ENCODE results near the gene MARK3.

Gene MARK3

GRCh38 chr14:103442288-103442687 lies 57.1 kb downstream of the MARK3 start:
- no peak for DNase-seq

GRCh38 chr14:103443111-103443510 lies 57.9 kb downstream of the MARK3 start:
- DNase-seq, result no peak

GRCh38 chr14:103444837-103445524 lies 59.8 kb downstream of the MARK3 start:
- DNase-seq, result no peak

GRCh38 chr14:103445806-103446205 lies 60.6 kb downstream of the MARK3 start:
- no peak for DNase-seq

GRCh38 chr14:103448097-103448496 lies 62.9 kb downstream of the MARK3 start:
- no peak for DNase-seq

- DNase-seq, result no peak
Measured at GRCh38 chr14:103449634-103450161, 64.5 kb downstream of the MARK3 start.

- no peak for DNase-seq
Measured at GRCh38 chr14:103450416-103450815, 65.2 kb downstream of the MARK3 start.

- DNase-seq, result no peak
Measured at GRCh38 chr14:103451401-103451800, 66.2 kb downstream of the MARK3 start.

- no peak for DNase-seq
Measured at GRCh38 chr14:103453791-103454190, 68.6 kb downstream of the MARK3 start.

GRCh38 chr14:103456167-103456835 lies 71.1 kb downstream of the MARK3 start:
- DNase-seq, result no peak

GRCh38 chr14:103460415-103460814 lies 75.2 kb downstream of the MARK3 start:
- no peak for DNase-seq

- DNase-seq, result no peak
Measured at GRCh38 chr14:103463149-103463548, 77.9 kb downstream of the MARK3 start.

- DNase-seq, result no peak
Measured at GRCh38 chr14:103463851-103464250, 78.6 kb downstream of the MARK3 start.

- no peak for DNase-seq
Measured at GRCh38 chr14:103472939-103473338, 87.7 kb downstream of the MARK3 start.

GRCh38 chr14:103474893-103475292 lies 89.7 kb downstream of the MARK3 start:
- no peak for DNase-seq

- DNase-seq, result no peak
Measured at GRCh38 chr14:103476065-103476464, 90.8 kb downstream of the MARK3 start.

GRCh38 chr14:103476631-103477030 lies 91.4 kb downstream of the MARK3 start:
- DNase-seq, result no peak

- DNase-seq, result no peak
Measured at GRCh38 chr14:103480595-103480994, 95.4 kb downstream of the MARK3 start.

GRCh38 chr14:103483600-103483999 lies 98.4 kb downstream of the MARK3 start:
- no peak for DNase-seq

- no peak for DNase-seq
Measured at GRCh38 chr14:103485504-103485903, 100.3 kb downstream of the MARK3 start.

- no peak for DNase-seq
Measured at GRCh38 chr14:103488071-103488470, 102.9 kb downstream of the MARK3 start.

GRCh38 chr14:103488960-103489359 lies 103.7 kb downstream of the MARK3 start:
- DNase-seq, result no peak

GRCh38 chr14:103489621-103490020 lies 104.4 kb downstream of the MARK3 start:
- no peak for DNase-seq

- no peak for DNase-seq
Measured at GRCh38 chr14:103491691-103492090, 106.5 kb downstream of the MARK3 start.

Measured in stimulated activated CD4-positive, alpha-beta T cell treated with anti-CD3 and anti-CD28 coated beads, Interleukin-4, amount 100 ng/mL, for 24 hours (primary cell).